ENCODE measurements around the gene AP1B1.

The AP1B1 gene

DNA sequence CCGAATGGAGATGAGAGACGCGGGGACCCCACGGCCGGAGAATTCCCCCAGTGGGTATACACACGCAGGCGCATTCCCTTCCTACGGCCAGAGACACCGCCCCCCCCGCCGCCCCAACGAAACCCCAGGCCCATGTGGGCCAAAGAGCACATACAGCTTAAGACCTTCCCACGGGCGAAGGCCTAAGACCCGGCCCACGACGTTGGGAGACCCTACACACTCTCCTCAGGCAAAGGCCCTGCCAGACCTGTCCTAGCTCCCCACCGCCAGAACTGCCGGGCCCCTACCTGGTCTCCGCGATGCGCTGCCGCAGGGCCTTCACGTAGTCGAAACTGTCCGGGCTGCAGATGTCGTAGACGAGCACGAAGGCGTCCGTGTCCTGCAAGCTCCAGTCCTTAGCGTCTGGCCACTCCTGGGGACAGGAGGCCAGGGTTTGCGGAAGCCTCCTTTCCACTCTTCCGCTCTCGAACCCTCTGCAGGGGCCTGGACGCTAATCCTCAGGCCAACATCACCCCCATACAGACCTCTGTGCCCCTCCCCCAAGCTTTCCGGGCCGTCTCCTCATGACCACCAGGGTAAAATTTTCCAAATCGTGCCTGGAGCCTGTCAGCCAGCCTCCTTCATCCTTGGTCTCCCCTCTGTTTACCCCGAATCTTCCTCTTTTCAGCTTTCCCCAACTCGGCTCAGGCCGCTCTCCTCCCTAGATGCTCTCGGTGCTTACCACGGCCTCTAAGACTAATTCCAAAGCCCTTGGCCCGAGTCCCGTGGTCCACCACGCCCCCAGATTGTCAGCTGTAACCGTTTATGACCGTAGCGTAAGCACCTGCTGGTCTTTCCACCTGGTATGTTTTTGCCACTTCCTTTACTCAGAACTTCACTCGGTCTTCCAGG, 74.5 kb downstream of the AP1B1 start:
- peak; percentile 46 for DNase-seq (ENCODE audit: low spot score)

DNA sequence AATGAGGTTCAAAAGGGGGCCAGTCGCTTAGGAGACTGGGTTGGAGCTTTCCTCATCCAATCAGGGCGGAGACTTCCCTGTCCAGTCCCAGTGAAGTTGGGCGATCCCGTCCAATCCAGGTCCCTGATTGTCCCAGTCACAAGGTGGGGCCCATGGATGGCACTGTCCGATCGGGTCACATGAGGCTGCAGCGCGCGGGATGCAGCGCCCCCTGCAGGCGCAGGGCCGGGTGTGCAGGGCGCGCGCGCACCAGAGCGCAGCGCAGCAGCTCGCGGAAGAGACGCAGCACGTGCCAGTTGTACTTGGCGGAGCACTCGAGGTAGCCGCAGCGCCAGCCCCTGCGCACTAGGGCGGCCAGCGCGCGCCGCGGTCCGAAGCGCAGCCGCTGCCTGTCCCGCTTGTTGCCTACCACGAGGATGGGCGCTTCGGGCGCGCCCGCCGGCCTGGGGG, 75.2 kb downstream of the AP1B1 start:
- DNase-seq (ENCODE audit: low spot score): peak; percentile 49

DNA sequence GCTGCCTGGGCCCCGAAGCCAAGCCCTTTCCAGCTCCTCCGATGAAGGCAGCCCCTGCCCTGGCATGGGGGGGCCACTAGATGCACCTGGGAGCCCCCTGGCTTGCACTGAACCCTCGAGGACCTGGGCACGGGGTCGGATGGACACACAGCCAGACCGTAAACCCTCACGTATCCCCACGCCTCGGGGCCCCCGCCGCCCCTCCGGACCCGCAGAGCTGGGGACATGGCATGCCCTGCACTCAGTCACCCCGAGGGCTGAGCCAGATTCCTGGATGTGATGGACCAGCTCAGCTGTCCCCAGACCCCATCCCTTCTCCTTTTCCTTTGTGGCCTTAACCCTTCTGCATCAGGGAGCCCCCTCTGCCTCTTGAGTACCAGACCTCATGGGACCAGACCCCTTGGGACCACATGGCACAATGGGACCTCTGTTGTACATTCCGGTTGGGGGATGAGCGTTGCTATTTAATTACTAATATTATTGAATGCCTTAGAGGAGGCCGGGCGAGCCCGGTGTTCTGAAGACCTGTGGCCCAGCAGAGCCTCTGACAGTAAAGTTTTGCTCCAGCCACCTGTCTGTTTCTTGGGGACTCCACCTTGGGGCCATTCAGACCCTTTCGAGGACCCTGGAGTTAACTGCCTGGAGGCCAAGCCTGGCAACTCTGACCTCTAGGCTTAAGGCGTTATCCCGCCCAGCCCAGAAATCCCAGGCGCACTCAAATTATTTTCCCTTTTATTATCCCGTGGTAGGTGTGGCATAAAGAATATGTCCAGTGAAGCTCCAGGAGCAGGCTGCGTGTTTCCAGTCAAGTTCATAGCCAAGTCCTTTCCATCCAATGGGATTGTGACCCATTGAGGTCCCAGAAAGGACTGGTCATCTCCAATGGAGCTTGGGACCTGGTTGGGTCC, 75.9 kb downstream of the AP1B1 start:
- peak; percentile 39 for DNase-seq (ENCODE audit: low spot score)

DNA sequence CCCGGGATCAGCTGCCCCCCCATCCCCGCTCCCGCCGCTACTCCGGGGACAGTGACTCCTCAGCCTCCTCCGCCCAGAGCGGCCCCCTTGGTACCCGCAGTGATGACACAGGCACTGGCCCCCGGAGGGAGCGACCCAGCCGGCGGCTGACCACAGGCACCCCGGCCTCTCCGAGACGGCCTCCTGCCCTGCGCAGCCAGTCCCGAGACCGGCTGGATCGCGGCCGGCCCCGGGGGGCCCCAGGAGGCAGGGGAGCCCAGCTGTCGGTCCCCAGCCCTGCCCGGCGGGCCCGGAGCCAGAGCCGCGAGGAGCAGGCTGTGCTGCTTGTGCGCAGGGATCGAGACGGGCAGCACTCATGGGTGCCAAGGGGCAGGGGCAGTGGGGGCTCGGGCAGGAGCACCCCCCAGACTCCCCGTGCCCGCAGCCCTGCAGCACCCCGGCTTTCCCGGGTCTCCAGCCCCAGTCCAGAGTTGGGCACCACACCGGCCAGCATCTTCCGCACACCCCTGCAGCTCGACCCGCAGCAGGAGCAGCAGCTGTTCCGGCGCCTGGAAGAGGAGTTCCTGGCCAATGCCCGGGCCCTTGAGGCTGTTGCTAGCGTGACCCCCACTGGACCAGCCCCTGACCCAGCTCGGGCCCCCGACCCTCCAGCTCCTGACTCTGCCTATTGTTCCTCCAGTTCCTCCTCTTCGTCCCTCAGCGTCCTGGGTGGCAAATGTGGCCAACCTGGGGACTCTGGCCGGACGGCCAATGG, 76.7 kb downstream of the AP1B1 start:
- peak; percentile 36 for DNase-seq (ENCODE audit: low spot score)

DNA sequence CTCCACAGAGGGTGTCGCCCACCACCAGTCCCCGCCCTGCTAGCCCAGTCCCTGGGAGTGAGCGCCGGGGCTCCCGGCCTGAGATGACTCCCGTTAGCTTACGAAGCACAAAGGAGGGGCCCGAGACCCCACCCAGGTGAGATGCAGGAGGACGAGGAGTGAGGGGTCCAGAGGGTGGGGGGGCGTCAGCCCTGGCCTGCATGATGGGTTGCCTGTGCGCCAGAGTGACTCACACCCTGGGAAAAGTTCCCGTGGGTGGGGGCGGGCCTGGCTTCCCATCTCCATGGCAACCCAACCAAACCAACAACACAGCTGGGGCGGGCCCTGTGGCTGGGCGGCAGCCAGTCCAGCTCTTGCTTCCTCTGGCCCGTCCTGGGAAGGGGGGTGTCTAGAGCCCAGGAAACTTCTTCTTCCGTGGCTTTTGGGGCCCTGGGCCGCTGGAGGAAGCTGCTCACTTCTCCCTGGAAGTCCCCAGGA, 77.5 kb downstream of the AP1B1 start:
- DNase-seq (ENCODE audit: low spot score): peak; percentile 74

DNA sequence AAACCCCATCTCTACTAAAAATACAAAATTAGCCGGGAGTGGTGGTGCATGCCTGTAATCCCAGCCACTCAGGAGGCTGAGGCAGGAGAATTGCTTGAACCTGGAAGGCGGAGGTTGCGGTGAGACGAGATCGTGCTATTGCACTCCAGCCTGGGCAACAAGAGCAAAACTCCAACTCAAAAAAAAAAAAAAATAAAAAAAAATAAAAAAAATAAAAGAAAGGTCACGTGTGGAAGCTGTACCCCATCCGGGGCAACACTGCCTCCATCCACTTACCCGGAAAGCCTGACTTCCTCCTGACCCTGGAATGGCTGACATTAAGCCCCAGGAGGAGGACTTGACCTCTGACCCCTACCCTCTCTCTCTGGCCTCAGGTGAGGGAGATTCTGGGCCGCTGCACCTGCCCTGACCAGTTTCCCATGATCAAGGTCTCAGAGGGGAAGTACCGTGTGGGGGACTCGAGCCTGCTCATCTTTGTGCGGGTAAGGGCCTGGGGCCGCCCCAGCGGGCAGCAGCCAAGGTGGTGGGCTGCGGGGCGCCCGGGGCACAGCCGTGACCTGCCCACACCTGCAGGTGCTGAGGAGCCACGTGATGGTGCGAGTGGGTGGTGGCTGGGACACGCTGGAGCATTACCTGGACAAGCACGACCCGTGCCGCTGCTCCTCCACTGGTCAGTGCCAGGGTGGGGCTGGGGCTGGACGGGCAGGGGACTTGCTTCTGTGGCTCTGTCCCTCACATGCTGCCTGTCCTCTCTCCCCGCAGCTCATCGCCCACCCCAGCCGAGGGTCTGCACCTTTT, 78.1 kb downstream of the AP1B1 start:
- no peak for DNase-seq (ENCODE audit: low spot score)

DNA sequence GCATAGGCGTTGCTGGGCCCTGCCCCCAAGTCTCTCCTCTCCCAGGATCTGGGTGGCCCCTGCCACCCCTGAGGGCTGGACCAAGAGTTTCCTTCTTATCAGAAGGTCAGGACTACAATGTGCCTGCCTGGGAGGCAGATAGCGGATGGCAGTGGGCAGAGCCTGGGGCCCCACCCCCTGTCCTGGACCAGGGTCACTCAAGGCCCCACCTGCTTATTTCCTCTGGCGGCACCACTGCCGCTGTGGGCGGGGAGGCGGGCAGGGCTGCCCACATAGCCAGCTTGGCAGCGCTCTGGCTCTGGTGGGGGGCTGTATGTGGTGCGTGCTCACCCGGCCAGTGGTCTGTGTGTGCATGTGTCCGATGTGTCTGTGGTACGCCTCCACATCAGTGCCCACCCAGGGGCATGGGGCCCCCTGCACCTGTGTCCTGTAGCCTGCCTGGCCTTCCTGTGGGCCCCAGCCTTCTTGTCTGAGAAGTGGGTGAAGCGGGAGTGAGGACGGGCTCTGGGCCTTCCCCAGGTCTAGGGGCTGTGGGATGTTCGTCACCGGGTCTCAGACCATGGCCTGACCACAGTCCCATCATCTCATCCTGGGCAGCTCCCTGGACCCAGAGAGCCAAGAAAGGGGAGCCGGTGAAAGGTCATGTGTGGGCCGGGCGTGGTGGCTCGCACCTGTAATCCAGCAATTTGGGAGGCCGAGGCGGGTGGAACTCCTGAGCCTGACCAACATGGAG, 78.9 kb downstream of the AP1B1 start:
- DNase-seq (ENCODE audit: low spot score): peak; percentile 37

DNA sequence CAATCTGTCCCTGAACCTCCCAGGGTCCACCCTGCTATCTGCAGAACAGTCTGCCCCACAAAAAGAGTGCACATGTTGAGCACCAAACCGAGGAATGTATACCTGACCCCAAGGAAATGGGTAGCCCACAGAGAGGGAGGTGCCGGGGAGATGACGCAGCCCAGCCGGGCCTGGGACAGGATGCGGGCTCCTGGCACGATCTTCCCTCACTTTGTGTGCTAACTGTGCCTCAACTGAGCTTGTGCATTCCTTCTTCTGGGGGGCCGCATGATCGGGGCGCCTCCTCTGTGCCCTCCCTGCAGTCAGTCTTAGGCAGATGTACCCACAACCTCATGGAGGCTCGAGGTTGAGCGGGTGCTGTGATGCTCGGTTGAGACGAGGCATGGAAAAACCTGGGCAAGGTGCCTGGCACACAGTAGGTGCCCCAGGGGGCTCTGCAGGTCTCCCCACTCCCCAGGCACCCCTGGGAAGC, 79.5 kb downstream of the AP1B1 start:
- DNase-seq (ENCODE audit: low spot score): no peak

DNA sequence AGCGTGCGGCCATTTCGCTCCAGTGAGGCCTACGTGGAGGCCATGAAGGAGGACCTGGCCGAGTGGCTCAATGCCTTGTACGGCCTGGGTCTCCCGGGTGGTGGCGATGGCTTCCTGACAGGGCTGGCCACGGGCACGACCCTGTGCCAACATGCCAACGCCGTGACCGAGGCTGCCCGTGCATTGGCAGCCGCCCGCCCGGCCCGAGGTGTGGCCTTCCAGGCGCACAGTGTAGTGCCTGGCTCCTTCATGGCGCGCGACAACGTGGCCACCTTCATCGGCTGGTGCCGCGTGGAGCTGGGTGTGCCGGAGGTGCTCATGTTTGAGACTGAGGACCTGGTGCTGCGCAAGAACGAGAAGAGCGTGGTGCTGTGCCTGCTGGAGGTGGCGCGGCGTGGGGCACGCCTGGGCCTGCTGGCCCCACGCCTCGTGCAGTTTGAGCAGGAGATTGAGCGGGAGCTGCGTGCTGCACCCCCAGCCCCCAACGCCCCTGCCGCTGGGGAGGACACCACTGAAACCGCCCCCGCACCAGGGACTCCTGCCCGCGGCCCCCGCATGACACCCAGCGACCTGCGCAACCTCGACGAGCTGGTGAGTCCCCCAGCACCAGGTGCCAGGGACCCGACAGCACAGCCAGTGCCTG, 80.1 kb downstream of the AP1B1 start:
- DNase-seq (ENCODE audit: low spot score): peak; percentile 37

DNA sequence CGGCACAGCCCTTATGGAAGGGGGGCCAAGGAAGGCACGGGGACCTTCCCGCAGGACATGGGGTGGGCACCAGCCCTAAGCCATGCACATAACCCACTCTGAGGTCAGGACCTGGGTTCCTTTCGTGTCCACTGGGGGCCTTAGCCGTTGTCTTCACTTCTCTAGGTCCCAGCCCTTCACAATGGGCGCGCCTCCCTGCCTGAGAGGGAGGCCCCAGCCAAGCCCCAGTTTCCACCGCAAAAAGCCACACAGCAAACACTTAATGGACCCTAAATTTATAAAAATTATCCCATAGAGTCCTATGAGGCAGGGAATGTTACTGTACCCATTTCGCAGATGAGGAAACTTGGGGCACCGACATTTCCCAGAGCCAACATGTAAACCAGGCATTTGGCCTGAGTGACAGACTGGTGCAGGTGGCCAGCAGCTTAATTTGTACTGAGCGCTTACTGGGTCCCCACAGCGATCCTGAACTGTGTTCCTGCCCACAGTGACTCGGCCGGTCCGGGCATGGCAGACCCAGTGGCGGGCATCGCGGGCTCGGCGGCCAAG, 80.7 kb downstream of the AP1B1 start:
- DNase-seq (ENCODE audit: low spot score): no peak

DNA sequence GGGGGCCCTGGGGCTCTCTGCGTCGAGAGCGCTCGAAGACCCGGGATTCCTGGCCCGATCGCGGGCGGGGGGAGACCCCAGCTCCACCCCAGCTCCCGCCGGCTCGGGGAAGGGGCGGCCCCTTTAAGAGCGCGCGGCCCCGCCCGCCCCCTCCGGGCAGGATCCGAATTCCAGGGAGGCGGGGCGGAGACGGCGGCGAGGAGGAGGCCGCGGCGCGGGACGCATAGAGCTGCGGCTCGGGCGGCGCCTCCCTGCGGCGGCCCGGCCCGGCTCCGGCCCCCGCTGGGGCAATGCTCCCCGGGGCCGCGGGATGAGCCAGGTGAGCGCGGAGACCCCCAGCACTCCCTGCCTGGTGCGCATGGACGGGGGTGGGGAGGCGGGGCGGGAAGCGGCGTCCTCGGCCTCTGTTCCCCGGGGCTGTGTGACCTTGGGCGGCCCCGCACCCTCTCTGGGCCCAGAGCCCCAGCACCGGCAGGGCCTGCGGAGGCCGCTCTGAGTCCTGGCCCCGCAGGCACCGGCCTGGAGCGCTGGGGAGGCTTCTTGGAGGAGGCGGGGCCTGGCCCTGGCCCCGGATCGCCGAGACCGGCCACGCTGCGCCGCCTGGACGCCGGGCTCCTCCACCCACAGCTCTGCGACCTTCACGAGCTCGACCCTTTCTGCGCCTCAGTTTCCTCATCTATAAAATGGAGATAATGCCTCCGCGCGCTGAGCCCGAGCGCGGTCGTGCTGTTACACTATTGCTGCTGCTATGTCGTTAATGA, 81.4 kb downstream of the AP1B1 start:
- DNase-seq (ENCODE audit: low spot score): peak; percentile 94

DNA sequence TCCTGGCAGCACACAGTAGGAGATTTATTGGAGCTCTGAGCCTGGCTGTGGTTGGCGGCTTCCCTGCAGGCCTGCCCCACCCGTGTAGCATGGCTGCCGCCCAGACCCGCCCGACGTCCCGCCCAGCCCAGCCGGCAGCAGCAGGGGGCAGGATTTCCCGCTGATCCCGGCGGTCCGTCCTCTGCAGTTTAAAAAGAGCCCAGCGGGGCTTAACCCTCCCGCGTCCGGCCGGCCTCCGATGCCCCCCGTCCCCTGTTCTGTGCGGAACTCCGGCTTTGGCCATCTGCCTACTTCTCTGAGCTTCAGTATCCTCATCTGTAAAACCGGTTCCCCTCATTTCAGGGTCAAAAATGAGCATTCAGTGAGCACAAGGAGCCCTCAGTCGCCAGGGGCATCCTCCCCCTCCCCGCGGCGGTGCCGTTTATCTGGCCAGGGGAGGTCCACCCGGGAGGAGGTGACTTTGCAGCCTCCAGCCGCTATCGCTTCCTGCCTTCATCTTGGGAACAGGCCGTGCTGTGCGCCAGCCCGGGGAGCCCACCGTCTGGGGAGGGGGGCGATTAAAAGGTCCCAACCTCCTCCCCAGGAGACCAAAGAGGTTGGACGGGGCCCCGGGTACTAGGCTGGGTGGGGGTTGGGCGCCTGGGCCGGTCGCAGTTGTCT, 82.1 kb downstream of the AP1B1 start, which contains the start of gene GAS2L1:
Gene GAS2L1, plus strand, starts transcription at position 476 of the 660 bp plus-strand sequence. CDS start 1,456 bp downstream, outside the sequence.
- DNase-seq (ENCODE audit: low spot score): peak; percentile 94

DNA sequence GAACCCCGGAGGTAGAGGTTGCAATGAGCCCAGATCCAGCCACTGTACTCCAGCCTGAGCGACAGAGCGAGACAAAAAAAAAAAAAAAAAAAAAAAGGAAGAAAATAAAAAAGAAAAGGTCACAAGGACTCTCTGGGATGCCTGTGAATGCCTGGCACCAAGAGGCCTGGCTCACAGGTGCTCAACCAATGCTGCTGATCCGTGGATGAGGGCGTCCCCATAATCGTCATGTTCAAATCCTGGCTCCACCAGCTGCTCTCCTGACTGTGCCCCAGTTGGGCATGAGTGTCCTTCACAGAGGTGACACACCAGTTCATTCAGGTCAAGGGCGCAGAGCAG, 82.6 kb downstream of the AP1B1 start:
- no peak for DNase-seq (ENCODE audit: low spot score)

DNA sequence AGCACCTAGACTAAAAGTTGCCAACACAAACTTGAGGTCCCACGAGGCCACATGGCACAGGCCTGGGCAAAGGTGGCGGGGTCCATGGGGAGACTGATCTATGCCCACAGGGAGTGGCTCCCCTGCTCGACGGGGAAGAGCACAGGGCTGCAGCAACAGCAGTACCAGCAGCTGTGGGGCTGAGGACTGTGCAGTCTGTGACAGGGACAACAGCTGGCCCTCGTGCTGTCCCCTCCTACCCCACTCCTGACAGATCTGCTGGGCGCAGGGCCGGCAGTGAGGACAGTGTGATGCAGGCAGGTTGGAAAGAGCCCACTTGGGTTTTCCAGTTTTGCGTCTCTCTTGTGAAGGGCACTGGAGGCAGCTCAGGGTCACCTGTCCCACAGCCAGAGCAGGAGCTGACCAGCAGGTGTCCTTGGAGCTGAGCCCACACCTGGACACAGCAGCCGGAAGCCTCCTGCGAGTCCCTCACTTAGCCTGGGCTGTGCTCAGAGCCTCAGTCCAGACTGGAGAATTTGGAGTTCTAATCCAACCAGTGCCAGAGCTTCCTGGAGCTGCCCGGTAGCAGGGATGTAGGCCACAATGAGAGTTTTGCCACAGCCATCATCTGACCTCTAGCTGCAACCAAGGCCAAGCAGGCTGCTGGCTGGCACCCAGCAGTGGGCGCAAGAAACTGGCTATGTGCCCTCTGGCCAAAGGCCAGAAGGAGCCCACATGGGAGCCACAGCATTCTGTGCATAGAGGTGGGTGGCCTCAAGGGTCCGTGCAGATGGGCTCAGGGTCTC, 85.5 kb downstream of the AP1B1 start:
- peak; percentile 54 for DNase-seq (ENCODE audit: low spot score)

DNA sequence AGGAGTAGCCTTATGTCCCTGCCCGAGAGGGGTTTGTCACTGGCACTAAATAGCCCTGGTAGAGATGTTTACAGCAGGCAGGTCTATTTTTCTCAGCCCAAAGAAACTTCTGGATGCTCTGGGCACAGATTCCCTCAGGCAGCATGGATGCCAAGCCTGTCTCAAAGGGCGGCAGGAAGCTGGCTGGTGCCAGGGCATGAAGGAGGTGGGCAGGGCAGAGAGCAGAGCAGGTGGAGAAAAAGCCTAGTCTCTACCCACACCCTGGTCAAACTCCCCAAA, 86.0 kb downstream of the AP1B1 start:
- DNase-seq (ENCODE audit: low spot score): no peak

DNA sequence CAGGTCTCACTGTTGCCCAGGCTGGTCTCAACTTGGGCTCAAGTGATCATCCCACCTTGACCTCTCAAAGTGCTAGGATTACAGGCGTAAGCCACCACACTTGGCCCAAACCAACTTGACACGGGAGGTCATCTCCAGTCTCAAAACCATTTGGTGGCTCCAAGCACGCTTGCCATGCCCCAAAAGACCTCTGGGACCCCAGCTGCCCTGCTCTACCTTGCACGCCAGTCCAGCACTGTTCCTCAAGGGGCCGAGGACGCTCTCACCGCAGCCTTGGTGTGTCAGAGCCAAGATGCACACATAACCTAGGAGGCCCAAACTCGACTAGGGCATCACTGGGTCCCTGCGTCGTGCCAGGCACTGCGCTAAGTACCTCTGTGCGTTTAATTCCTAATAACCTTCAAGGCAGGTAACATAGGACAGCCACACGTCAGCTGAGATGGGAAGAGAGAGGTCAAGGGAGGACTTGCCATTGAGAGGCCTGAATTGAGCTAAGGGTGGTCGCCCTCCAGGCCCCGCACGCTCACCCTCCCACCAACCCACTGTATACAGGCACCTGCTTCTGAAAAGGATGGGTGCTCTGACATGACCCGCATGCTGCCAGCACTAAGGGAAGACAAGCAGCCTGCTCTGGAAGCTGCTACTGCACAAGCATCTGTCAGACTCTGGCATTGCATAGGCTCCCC, 86.5 kb downstream of the AP1B1 start:
- DNase-seq (ENCODE audit: low spot score): peak; percentile 43

Measured in D341Med (cell line).